NCI-H226 (cell line): ENCODE data around the gene IL3.

Source experiments
- DNase-seq: peaks from one replicate; pipeline ENCODE4 v3.0.0-alpha.2; 2015

The IL3 gene

GRCh38 chr5:132074091-132074771 lies 13.8 kb downstream of the IL3 start:
- no peak for DNase-seq

- DNase-seq, result no peak
Measured at GRCh38 chr5:132074772-132075718, 14.6 kb downstream of the IL3 start.

- DNase-seq, result no peak
Measured at GRCh38 chr5:132075719-132076077, 15.2 kb downstream of the IL3 start.

- DNase-seq, result no peak
Measured at GRCh38 chr5:132076202-132076830, 15.9 kb downstream of the IL3 start.

GRCh38 chr5:132076983-132077382 lies 16.5 kb downstream of the IL3 start:
- DNase-seq, result no peak

- DNase-seq, result no peak
Measured at GRCh38 chr5:132079081-132079480, 18.6 kb downstream of the IL3 start.

GRCh38 chr5:132079619-132080018 lies 19.2 kb downstream of the IL3 start:
- no peak for DNase-seq

GRCh38 chr5:132080595-132080994 lies 20.1 kb downstream of the IL3 start:
- DNase-seq, result no peak

GRCh38 chr5:132081458-132081857 lies 21.0 kb downstream of the IL3 start:
- DNase-seq, result no peak

- no peak for DNase-seq
Measured at GRCh38 chr5:132082329-132083023, 22.0 kb downstream of the IL3 start.

- no peak for DNase-seq
Measured at GRCh38 chr5:132083071-132083678, 22.7 kb downstream of the IL3 start.

GRCh38 chr5:132085686-132086085 lies 25.2 kb downstream of the IL3 start:
- no peak for DNase-seq

- DNase-seq, result peak; percentile 98
Measured at GRCh38 chr5:132086277-132086794, 25.9 kb downstream of the IL3 start.

- DNase-seq, result no peak
Measured at GRCh38 chr5:132087176-132087575, 26.7 kb downstream of the IL3 start.

- DNase-seq, result no peak
Measured at GRCh38 chr5:132087661-132088060, 27.2 kb downstream of the IL3 start.

- DNase-seq, result no peak
Measured at GRCh38 chr5:132089363-132089762, 28.9 kb downstream of the IL3 start.

- peak; percentile 63 for DNase-seq
Measured at GRCh38 chr5:132090107-132090506, 29.7 kb downstream of the IL3 start.

GRCh38 chr5:132093271-132093670 lies 32.8 kb downstream of the IL3 start:
- no peak for DNase-seq

- peak; percentile 81 for DNase-seq
Measured at GRCh38 chr5:132094393-132095076, 34.1 kb downstream of the IL3 start.

GRCh38 chr5:132095077-132095410 lies 34.6 kb downstream of the IL3 start:
- no peak for DNase-seq

- DNase-seq, result no peak
Measured at GRCh38 chr5:132095424-132095972, 35.0 kb downstream of the IL3 start.

- DNase-seq, result no peak
Measured at GRCh38 chr5:132096904-132097303, 36.4 kb downstream of the IL3 start.
